ENCODE results near the gene TTC3.

- TF ChIP-seq, protein P1, sequence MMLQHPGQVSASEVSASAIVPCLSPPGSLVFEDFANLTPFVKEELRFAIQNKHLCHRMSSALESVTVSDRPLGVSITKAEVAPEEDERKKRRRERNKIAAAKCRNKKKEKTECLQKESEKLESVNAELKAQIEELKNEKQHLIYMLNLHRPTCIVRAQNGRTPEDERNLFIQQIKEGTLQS (CRISPR knock-in tag; IDR thresholded peaks at IDR 0.05) = no peak
- no peak for TF ChIP-seq ZBTB34 (CRISPR knock-in tag; IDR thresholded peaks at IDR 0.05)
- TF ChIP-seq REST (IDR thresholded peaks at IDR 0.05; ENCODE audit: borderline replicate concordance in 1 of 2, low read depth in 1 of 2, low read length in 2 of 2) = no peak
- no peak for TF ChIP-seq ZBTB21 (CRISPR knock-in tag; IDR thresholded peaks at IDR 0.05)
- TF ChIP-seq, protein P2, sequence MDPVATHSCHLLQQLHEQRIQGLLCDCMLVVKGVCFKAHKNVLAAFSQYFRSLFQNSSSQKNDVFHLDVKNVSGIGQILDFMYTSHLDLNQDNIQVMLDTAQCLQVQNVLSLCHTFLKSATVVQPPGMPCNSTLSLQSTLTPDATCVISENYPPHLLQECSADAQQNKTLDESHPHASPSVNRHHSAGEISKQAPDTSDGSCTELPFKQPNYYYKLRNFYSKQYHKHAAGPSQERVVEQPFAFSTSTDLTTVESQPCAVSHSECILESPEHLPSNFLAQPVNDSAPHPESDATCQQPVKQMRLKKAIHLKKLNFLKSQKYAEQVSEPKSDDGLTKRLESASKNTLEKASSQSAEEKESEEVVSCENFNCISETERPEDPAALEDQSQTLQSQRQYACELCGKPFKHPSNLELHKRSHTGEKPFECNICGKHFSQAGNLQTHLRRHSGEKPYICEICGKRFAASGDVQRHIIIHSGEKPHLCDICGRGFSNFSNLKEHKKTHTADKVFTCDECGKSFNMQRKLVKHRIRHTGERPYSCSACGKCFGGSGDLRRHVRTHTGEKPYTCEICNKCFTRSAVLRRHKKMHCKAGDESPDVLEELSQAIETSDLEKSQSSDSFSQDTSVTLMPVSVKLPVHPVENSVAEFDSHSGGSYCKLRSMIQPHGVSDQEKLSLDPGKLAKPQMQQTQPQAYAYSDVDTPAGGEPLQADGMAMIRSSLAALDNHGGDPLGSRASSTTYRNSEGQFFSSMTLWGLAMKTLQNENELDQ (CRISPR knock-in tag; IDR thresholded peaks at IDR 0.05; ENCODE audit: borderline replicate concordance) = no peak
- TF ChIP-seq ZBTB1 (CRISPR knock-in tag; IDR thresholded peaks at IDR 0.05; ENCODE audit: borderline replicate concordance) = no peak
- no peak for TF ChIP-seq KLF16 (CRISPR knock-in tag; IDR thresholded peaks at IDR 0.05)
- no peak for TF ChIP-seq POLR2A (IDR thresholded peaks at IDR 0.05; ENCODE audit: insufficient read depth in 1 of 2, low read depth in 2 of 2, low read length in 2 of 2)
- no peak for TF ChIP-seq CTCF (CRISPR knock-in tag; IDR thresholded peaks at IDR 0.05)
- TF ChIP-seq ZNF704 (CRISPR knock-in tag; IDR thresholded peaks at IDR 0.05; ENCODE audit: borderline replicate concordance) = no peak
- TF ChIP-seq NR3C1 (CRISPR knock-in tag; IDR thresholded peaks at IDR 0.05) = no peak
Observed at GRCh38 chr21:37032293-37032692, 40.8 kb upstream of the TTC3 start.

Data from HepG2 (cell line).